Measurements from ENCODE around the gene ERCC6L2. TPM values are rescaled to one million over a fixed set of nuclear protein-coding genes. Genes with fewer than 3 reads are reported as not detected.

The ERCC6L2 gene
- total RNA-seq, 1 donor from 2014 or later = 55.5 TPM

DNA sequence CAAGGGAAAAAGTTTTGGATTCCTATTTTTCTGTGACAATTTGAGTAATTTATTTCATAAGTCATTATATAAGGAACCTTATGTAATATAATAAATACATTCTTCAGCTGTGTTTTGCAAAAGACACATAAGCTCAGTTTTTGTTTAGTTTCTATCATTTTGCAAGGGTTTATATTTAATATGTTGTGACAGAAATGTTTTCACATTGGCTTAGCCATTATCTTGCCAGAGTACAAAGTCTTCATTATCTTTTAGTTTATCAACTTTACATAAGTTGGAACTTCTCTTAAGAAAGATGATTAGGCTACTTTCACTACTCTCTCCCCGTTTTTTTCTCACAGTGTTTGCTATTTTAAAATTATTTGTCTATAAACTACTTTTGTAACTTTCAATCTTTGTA, 54.8 kb downstream of the ERCC6L2 start:
- H3K27ac Mint-ChIP-seq = no peak overlapping the region

GRCh38 chr9:95935861-95936578, 60.5 kb downstream of the ERCC6L2 start:
- DNase-seq (ENCODE audit: extremely low spot score, unreplicated experiment) = no peak
- TF ChIP-seq CTCF (conservative IDR thresholded peaks at IDR 0.05) = no peak
- Mint-ChIP-seq H3K27me3 (no peaks in the 10 kb centered on the region), H3K27ac (no peak overlapping the region), H3K36me3 (peaks cover 80% of the 10 kb centered on the region), H3K4me3 (no peak overlapping the region), H3K9me3 (peaks cover 13% of the 10 kb centered on the region), H3K4me1 (ENCODE audit: unreplicated experiment) (no peaks in the 10 kb centered on the region)

More for the DNA sequence above, 54.8 kb downstream of the ERCC6L2 start:
- no peaks in the 10 kb centered on the region for H3K27me3 Mint-ChIP-seq
- H3K4me1 Mint-ChIP-seq (ENCODE audit: unreplicated experiment) = peaks cover 4% of the 10 kb centered on the region
- no peak overlapping the region for H3K4me3 Mint-ChIP-seq
- H3K36me3 Mint-ChIP-seq = peaks cover 61% of the 10 kb centered on the region
- TF ChIP-seq CTCF (conservative IDR thresholded peaks at IDR 0.05) = no peak
- no peaks in the 10 kb centered on the region for H3K9me3 Mint-ChIP-seq
- no peak for DNase-seq (ENCODE audit: extremely low spot score, unreplicated experiment)

DNA sequence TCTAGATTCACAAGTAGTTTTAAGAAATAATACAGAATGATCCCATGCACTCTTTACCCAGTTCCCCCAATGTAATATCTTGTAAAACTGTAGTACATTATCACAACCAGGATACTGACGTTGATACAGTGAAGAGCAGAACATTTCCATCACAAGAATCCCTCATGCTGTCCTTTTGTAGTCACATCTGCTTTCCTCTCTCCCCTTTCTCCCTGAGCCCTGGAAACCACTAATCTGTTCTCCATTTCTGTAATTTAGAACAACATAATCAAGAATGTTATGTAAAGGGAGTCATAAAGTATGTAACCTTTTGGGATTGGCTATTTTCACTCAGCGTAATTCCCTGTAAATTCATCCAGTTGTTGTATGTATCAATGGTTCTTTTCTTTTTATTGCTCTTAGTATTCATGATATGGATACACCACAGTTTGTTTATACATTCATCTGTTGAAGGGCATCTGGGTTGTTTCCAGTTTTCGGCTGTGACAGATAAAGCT, 61.1 kb downstream of the ERCC6L2 start:
- Mint-ChIP-seq H3K27ac (peak overlapping the region; percentile 35), H3K36me3 (peaks cover 77% of the 10 kb centered on the region), H3K27me3 (no peaks in the 10 kb centered on the region), H3K4me1 (ENCODE audit: unreplicated experiment) (no peaks in the 10 kb centered on the region), H3K4me3 (no peak overlapping the region), H3K9me3 (peaks cover 13% of the 10 kb centered on the region)
- no peak for DNase-seq (ENCODE audit: extremely low spot score, unreplicated experiment)
- TF ChIP-seq CTCF (conservative IDR thresholded peaks at IDR 0.05) = no peak

DNA sequence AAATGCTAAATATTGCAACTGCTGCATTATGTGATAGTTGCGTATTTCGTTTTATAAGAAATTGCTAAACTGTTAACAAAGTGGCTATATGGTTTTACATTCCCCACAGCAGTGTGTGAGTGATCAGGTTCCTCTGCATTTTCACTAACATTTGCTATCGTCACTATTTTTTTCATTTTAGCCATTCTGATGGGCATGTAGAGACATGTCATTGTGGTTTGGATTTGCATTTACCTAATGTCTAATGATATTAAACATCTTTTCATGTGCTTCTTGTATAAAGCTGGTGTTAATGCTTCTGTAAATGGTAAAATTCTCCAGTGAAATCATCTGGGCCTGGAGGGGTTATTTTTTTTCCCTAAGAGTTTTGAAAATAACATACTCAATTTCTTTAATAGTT, 61.6 kb downstream of the ERCC6L2 start:
- Mint-ChIP-seq H3K4me1 (ENCODE audit: unreplicated experiment) (no peaks in the 10 kb centered on the region), H3K9me3 (peaks cover 13% of the 10 kb centered on the region), H3K36me3 (peaks cover 77% of the 10 kb centered on the region), H3K27ac (peak overlapping the region; percentile 35), H3K27me3 (no peaks in the 10 kb centered on the region), H3K4me3 (no peak overlapping the region)
- TF ChIP-seq CTCF (conservative IDR thresholded peaks at IDR 0.05) = no peak
- no peak for DNase-seq (ENCODE audit: extremely low spot score, unreplicated experiment)

- Mint-ChIP-seq H3K36me3 (peaks cover 80% of the 10 kb centered on the region), H3K9me3 (peaks cover 13% of the 10 kb centered on the region), H3K27me3 (no peaks in the 10 kb centered on the region), H3K4me1 (ENCODE audit: unreplicated experiment) (no peaks in the 10 kb centered on the region), H3K4me3 (no peak overlapping the region), H3K27ac (no peak overlapping the region)
- TF ChIP-seq CTCF (conservative IDR thresholded peaks at IDR 0.05) = peak; percentile 52
- DNase-seq (ENCODE audit: extremely low spot score, unreplicated experiment) = no peak
Measured at GRCh38 chr9:95938724-95939123, 63.2 kb downstream of the ERCC6L2 start.

Measured in type B pancreatic cell (in vitro differentiated cells).